Subcutaneous adipose tissue (tissue), 4 donors: Measurements from ENCODE around the gene BTF3. TPM values are rescaled to one million over a fixed set of nuclear protein-coding genes. Genes with fewer than 3 reads are reported as not detected.

Experiments used
- total RNA-seq, 4 donors: library from RNA; depleted of rRNA; stranded (reverse); fragments of >200 nt; gene quantifications; one replicate each; pipeline ENCODE4 v1.1.0, GENCODE V29; 2016
- TF ChIP-seq, protein P1 (sequence below): fragments of 450-650 bp; IDR thresholded peaks from one replicate; pipeline ENCODE4 v1.5.1; 2016; ENCODE audit warnings: low read depth, mild to moderate bottlenecking, control low read depth, antibody characterized with exemption, moderate library complexity

Gene BTF3
- 100 to 1,000 TPM; 429 to 545 (median 461) TPM for total RNA-seq

DNA sequence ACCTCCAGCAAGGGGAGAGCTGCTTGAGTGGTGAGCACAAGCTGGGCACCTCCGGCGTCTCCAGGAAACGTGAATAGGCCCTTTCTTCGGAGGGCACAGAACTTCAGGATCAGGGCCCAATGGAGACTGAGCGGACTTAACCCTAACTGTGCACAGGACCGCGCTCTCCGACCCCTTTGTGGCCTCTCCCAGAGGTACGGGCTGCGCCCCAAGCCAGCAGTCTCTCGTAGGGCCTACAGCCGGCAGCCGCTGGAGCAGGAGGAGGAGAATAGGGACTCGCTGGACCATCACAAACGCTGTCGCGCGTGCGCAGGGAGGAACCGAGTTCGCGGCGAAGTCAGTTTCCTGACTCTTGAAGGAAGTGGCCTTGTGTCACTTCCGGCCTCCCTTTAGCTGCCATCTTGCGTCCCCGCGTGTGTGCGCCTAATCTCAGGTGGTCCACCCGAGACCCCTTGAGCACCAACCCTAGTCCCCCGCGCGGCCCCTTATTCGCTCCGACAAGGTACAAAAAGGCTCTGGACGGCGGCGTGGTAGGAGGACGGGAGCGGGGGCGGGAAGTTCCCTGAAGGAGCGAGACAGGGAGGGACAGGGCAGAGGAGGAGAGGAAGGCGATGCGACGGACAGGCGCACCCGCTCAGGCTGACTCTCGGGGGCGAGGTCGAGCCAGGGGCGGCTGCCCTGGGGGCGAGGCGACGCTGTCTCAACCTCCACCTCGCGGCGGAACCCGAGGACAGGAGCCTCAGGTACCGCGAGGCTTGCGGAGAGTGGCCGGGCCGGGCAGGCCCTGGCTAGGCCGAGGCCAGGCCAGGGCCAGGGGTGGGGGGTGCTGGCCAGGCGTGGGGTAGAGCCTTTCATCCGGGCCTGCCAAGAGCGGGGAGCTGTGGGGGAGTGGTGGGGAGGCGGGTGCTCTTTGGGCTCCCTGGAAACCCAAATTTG is at the start of gene BTF3:
BTF3 (plus strand) TSS at position 386 of the 936 bp plus-strand sequence; CDS start at position 612, 226 bp downstream.
- TF ChIP-seq, protein P1, sequence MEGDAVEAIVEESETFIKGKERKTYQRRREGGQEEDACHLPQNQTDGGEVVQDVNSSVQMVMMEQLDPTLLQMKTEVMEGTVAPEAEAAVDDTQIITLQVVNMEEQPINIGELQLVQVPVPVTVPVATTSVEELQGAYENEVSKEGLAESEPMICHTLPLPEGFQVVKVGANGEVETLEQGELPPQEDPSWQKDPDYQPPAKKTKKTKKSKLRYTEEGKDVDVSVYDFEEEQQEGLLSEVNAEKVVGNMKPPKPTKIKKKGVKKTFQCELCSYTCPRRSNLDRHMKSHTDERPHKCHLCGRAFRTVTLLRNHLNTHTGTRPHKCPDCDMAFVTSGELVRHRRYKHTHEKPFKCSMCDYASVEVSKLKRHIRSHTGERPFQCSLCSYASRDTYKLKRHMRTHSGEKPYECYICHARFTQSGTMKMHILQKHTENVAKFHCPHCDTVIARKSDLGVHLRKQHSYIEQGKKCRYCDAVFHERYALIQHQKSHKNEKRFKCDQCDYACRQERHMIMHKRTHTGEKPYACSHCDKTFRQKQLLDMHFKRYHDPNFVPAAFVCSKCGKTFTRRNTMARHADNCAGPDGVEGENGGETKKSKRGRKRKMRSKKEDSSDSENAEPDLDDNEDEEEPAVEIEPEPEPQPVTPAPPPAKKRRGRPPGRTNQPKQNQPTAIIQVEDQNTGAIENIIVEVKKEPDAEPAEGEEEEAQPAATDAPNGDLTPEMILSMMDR, result no peak

DNA sequence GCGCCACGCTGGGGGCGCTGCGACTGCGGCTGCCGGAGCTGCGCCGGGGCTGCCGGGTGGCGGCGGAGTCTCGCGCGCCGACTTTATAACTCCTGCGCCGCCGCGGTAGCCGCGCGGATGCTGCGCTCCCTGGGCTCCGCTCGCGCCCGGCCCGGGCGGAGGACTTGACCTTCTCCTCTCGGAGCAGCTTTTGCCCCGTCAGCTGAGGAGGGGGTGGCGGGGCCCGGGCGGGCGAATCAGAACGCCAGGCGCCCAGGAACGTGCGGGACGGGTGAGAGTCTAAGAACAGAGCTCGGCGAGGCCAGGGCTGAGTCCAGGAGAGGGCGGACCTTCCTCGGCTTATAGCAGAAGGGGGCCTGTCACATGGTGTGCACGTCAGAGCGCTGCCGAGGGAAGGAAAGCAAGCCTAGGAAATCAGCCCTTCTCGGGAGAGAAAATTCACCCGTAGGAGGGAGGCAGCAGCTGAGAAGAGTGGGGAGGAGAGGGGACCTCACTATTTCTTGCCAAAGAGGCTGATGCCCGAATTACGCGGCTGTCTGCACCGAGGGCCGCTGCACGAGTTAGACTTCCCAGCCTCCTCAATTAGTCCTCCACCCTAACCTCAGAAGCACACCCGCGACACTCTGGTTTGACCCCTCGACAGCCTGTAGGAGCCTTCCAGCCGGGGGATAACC is 49.6 kb upstream of the BTF3 start, which contains the start of gene FOXD1:
FOXD1 (minus strand) TSS at position 315 of the 674 bp plus-strand sequence. CDS start 415 bp downstream, outside the sequence.
- TF ChIP-seq, protein P1, result no peak

DNA sequence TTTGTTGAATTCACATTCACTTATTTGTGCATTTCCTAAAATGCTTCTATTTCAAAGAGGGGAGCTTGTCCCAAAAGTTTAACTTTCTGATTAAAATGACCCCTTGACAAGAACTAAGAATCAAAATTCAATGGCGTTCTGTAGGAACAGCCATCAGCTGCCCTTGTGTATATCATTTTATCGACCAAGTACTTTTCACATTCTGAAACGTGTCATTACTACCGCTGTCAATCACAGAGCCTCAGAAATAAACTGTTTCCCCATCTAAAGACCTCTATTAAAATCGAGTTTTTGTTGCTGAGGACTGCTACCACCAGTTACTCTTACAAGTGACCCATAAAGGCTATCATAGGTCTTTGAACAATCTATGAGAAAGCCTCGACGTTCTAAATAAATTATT is 48.1 kb upstream of the BTF3 start:
- TF ChIP-seq, protein P1, result no peak

DNA sequence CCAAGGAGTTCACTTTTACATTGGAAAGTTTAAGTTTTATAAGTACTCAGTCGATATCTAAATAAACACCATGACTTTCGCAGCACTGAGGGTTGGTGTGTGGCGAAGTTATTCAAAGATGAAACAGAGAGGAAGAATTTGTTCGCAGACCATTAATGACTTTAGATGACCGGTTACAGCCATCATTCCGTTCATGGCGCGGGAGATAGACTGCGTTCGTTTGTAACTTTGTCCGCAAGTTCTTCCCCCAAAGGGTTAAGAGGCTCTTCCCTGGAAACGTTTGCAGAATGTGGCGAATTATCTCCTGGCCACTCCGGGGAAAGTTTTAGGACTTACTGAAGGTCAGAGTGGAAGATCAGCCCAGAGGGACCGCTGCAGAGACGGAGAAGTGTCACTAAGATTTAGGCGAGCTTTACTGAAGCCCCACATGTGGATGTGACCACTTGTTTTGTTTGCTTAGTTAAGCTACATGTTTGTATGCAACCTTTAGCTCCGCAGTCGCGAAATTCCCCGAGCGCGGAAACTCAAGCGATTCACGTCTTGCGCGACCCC is 47.5 kb upstream of the BTF3 start:
- TF ChIP-seq, protein P1, result no peak

DNA sequence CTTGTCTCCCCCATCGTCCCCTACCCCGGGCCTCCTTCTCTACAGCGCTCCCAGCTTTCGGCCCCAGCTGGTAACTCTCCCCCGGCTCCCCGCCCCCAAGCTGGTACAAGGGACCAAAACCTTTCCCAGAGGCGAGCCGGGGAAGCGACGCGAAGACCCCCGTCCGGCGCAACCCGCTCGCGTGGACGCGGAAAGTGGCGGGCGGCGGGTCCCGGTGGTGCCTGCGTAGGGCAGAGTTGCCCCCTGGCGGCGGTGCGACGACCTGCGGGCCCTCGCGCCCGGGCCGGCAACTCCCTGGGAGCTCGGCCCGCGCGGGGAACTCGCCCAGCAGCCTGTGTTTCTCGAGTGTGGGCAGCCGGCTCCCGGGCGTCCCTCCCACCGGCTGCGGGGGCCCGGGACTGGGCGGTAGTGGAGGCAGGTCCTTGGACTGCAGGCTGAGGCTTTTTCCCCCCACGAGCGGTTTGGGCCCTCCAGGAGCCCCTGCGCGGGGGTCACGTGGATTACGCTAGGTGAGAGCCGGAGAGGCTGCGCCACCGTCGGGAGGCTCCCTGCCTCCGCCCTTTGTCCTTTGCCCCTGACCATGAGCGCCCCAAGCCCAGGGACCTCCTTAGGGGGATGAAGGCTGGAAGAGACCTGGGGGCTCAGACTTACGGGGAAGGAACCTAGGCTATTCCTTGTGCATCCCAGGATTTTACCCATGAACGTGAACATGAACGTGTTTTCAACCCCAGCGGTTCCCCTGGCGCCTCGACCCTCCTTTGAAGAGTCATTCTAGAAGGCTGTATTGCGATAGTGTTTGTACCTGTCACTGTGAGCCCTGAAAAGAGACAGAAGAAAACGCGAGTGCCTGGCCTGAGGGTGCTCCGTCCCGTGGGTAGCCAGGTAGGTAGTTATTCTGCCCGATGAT is 46.8 kb upstream of the BTF3 start:
- TF ChIP-seq, protein P1, result no peak

DNA sequence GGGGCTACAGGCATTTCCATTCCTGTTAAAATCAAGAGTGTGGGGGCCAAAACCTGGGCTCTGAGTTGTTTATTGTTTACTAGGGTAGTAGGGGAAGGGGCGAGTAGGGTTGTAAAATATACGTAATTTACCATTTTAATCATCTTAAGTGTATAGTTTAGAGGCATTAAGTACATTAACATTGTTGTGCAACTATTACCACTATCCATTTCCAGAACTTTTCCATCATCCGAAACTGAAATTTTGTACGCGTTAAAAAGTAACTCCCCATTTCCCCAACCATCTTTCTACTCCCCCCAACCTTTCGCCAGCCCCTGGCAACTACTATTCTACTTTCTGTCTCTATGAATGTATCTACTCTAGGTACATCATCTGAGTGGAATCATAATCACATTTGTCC is 46.0 kb upstream of the BTF3 start:
- TF ChIP-seq, protein P1, result no peak
